HG03064 (cell line): ENCODE results near the gene URGCP.
"Not testable (repeated sequence)": the region's sequence is repeated elsewhere in the genome, so short reads cannot be mapped to it uniquely, and the experiment has no call there.

ENCODE experiments used
- ATAC-seq: cut with Tn5 transposase; IDR thresholded peaks from one replicate; pipeline ENCODE4 v1.9.1; 2021; ENCODE audit warnings: low read depth; ENCODE audit not compliant: unreplicated experiment

The URGCP gene

GRCh38 chr7:43922726-43923125, 16.3 kb upstream of the URGCP start:
- ATAC-seq: no peak

GRCh38 chr7:43921423-43921822, 15.0 kb upstream of the URGCP start:
- ATAC-seq: no peak

GRCh38 chr7:43915907-43916306, 9.5 kb upstream of the URGCP start:
- ATAC-seq: no peak

- no peak for ATAC-seq
Measured at GRCh38 chr7:43914795-43915194, 8.4 kb upstream of the URGCP start.

- peak; percentile 20 for ATAC-seq
Measured at GRCh38 chr7:43905956-43906330, 453 bp downstream of the URGCP start.

GRCh38 chr7:43905209-43905946, 1.0 kb downstream of the URGCP start:
- no peak for ATAC-seq

GRCh38 chr7:43904533-43905208, 1.7 kb downstream of the URGCP start:
- no peak for ATAC-seq

GRCh38 chr7:43902542-43903054, 3.8 kb downstream of the URGCP start:
- no peak for ATAC-seq

- ATAC-seq: not testable (repeated sequence)
Measured at GRCh38 chr7:43898571-43898970, 7.8 kb downstream of the URGCP start.

GRCh38 chr7:43895847-43896415, 10.5 kb downstream of the URGCP start:
- ATAC-seq: no peak

- ATAC-seq: no peak
Measured at GRCh38 chr7:43891069-43891955, 15.1 kb downstream of the URGCP start.

- ATAC-seq: no peak
Measured at GRCh38 chr7:43890468-43890867, 15.9 kb downstream of the URGCP start.

GRCh38 chr7:43888993-43889945, 17.1 kb downstream of the URGCP start:
- no peak for ATAC-seq

GRCh38 chr7:43884617-43885016, 21.8 kb downstream of the URGCP start:
- no peak for ATAC-seq

- no peak for ATAC-seq
Measured at GRCh38 chr7:43884209-43884608, 22.2 kb downstream of the URGCP start.

GRCh38 chr7:43880596-43880995, 25.8 kb downstream of the URGCP start:
- ATAC-seq: no peak

- ATAC-seq: no peak
Measured at GRCh38 chr7:43879477-43879876, 26.9 kb downstream of the URGCP start.

- no peak for ATAC-seq
Measured at GRCh38 chr7:43878867-43879266, 27.5 kb downstream of the URGCP start.

- no peak for ATAC-seq
Measured at GRCh38 chr7:43877968-43878864, 28.2 kb downstream of the URGCP start.
